ENCODE results near the gene TEKT5. TPM values are rescaled to one million over a fixed set of nuclear protein-coding genes. Genes with fewer than 3 reads are reported as not detected.

Gene TEKT5
- total RNA-seq, 1 donor from 2014 or later: 0.29 TPM

- DNase-seq (ENCODE audit: low spot score, unreplicated experiment): no peak
- Mint-ChIP-seq H3K9me3 (ENCODE audit: low read depth) (no peaks in the 10 kb centered on the region), H3K27ac (no peak overlapping the region), H3K36me3 (ENCODE audit: insufficient read depth) (no peaks in the 10 kb centered on the region), H3K4me3 (ENCODE audit: low read depth) (no peak overlapping the region), H3K4me1 (ENCODE audit: low read depth) (no peaks in the 10 kb centered on the region), H3K27me3 (peaks cover 17% of the 10 kb centered on the region)
- no peak for TF ChIP-seq CTCF (IDR thresholded peaks at IDR 0.05; ENCODE audit: unreplicated experiment)
Measured at GRCh38 chr16:10590342-10590741, 104.4 kb downstream of the TEKT5 start.

- no peak for TF ChIP-seq CTCF (IDR thresholded peaks at IDR 0.05; ENCODE audit: unreplicated experiment)
- no peaks in the 10 kb centered on the region for H3K9me3 Mint-ChIP-seq (ENCODE audit: low read depth)
- H3K27ac Mint-ChIP-seq: no peak overlapping the region
- no peak overlapping the region for H3K4me3 Mint-ChIP-seq (ENCODE audit: low read depth)
- no peaks in the 10 kb centered on the region for H3K4me1 Mint-ChIP-seq (ENCODE audit: low read depth)
- no peaks in the 10 kb centered on the region for H3K36me3 Mint-ChIP-seq (ENCODE audit: insufficient read depth)
- DNase-seq (ENCODE audit: low spot score, unreplicated experiment): no peak
- H3K27me3 Mint-ChIP-seq: peaks cover 17% of the 10 kb centered on the region
Measured at GRCh38 chr16:10589109-10589508, 105.6 kb downstream of the TEKT5 start.

- Mint-ChIP-seq H3K27me3 (peaks cover 29% of the 10 kb centered on the region), H3K4me1 (ENCODE audit: low read depth) (no peaks in the 10 kb centered on the region), H3K36me3 (ENCODE audit: insufficient read depth) (no peaks in the 10 kb centered on the region), H3K27ac (no peak overlapping the region), H3K9me3 (ENCODE audit: low read depth) (no peaks in the 10 kb centered on the region), H3K4me3 (ENCODE audit: low read depth) (no peak overlapping the region)
- no peak for DNase-seq (ENCODE audit: low spot score, unreplicated experiment)
- TF ChIP-seq CTCF (IDR thresholded peaks at IDR 0.05; ENCODE audit: unreplicated experiment): no peak
Measured at GRCh38 chr16:10587622-10588021, 107.1 kb downstream of the TEKT5 start.

DNA sequence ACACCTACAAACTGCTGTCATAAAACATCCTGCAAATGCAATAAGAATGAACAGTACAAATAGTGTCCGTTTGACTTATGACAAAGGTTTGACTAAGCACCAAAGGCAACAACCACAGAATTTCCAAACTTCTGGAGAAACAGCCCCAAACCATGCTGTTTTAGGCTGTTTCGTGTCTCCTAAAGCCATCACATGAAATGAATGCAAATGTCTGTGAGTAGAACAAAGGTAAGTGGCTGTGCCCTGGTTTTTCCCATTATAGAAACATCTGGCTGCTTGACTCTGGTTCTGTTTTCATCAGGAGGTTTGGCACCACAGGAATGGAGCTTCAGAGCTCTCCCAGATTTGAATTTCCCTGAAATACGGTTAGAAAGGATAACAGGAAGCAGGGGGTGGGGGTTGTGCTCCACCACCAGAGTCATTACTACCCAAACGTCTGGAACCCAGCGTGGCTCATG, 109.7 kb downstream of the TEKT5 start:
- Mint-ChIP-seq H3K4me1 (ENCODE audit: low read depth) (no peaks in the 10 kb centered on the region), H3K4me3 (ENCODE audit: low read depth) (no peak overlapping the region), H3K36me3 (ENCODE audit: insufficient read depth) (no peaks in the 10 kb centered on the region), H3K27ac (no peak overlapping the region), H3K9me3 (ENCODE audit: low read depth) (no peaks in the 10 kb centered on the region), H3K27me3 (peaks cover 36% of the 10 kb centered on the region)
- DNase-seq (ENCODE audit: low spot score, unreplicated experiment): no peak
- no peak for TF ChIP-seq CTCF (IDR thresholded peaks at IDR 0.05; ENCODE audit: unreplicated experiment)

GRCh38 chr16:10583269-10583668, 111.5 kb downstream of the TEKT5 start:
- no peak overlapping the region for H3K4me3 Mint-ChIP-seq (ENCODE audit: low read depth)
- TF ChIP-seq CTCF (IDR thresholded peaks at IDR 0.05; ENCODE audit: unreplicated experiment): no peak
- H3K36me3 Mint-ChIP-seq (ENCODE audit: insufficient read depth): no peaks in the 10 kb centered on the region
- no peaks in the 10 kb centered on the region for H3K9me3 Mint-ChIP-seq (ENCODE audit: low read depth)
- peaks cover 37% of the 10 kb centered on the region for H3K27me3 Mint-ChIP-seq
- DNase-seq (ENCODE audit: low spot score, unreplicated experiment): no peak
- no peak overlapping the region for H3K27ac Mint-ChIP-seq
- H3K4me1 Mint-ChIP-seq (ENCODE audit: low read depth): peaks cover 4% of the 10 kb centered on the region

Measured in progenitor cell of endocrine pancreas (in vitro differentiated cells).